HEK293 (cell line): ENCODE measurements around the gene MICAL3.
A peak's percentile ranks its signal among the peaks of the same experiment; 100 is the strongest.
"Not testable (repeated sequence)": the region's sequence is repeated elsewhere in the genome, so short reads cannot be mapped to it uniquely, and the experiment has no call there.

Source experiments
- CTCF ChIA-PET: fragments of 350-600 bp; formaldehyde crosslinking; extraction: SDS; loops from one replicate; lab custom pipeline; 2021; ENCODE audit warnings: antibody characterized with exemption; lab: Yijun Ruan, JAX
- POLR2A ChIA-PET: fragments of 300-600 bp; formaldehyde crosslinking; extraction: SDS; loops from one replicate; lab custom pipeline; 2020; ENCODE audit warnings: antibody characterized with exemption, inconsistent platforms; lab: Yijun Ruan, JAX
- H3K27ac ChIP-seq: fragments of 200-500 bp; sonication (Bioruptor generic); 2 replicates; pipeline ENCODE4 v1.5.1; 2014; ENCODE audit warnings: low read depth, low read length, control low read depth, inconsistent platforms; ENCODE audit errors: extremely low read depth
- H3K36me3 ChIP-seq, 2 experiments: fragments of 200-500 bp in 1 of 2; sonication (Bioruptor generic) in 1 of 2; 1 replicate in 1 of 2; 2 replicates in 1 of 2; pipeline ENCODE4 v1.5.1; 2014 to 2017; ENCODE audit warnings: inconsistent platforms in 2 of 2, low read length in 2 of 2; ENCODE audit not compliant: control insufficient read depth in 2 of 2, insufficient read depth in 1 of 2
- H3K4me1 ChIP-seq: fragments of 200-500 bp; sonication (Bioruptor generic); 2 replicates; pipeline ENCODE4 v1.5.1; 2014; ENCODE audit warnings: mild to moderate bottlenecking, low read length, inconsistent platforms; ENCODE audit not compliant: control insufficient read depth, insufficient read depth
- H3K4me3 ChIP-seq: 2 replicates; pipeline ENCODE4 v1.5.1; 2011; ENCODE audit warnings: low read depth, mild to moderate bottlenecking, control low read depth, low read length, moderate library complexity
- H3K9me3 ChIP-seq: fragments of 200-500 bp; sonication (Bioruptor generic); 2 replicates; pipeline ENCODE4 v1.5.1; 2014; ENCODE audit warnings: low read depth, low read length, inconsistent platforms; ENCODE audit not compliant: control insufficient read depth, insufficient read depth
- EGR2 ChIP-seq: fragments of 450-650 bp; formaldehyde crosslinking; IDR thresholded peaks from 2 replicates; pipeline ENCODE4 v1.5.1; 2016; ENCODE audit warnings: low read depth, missing biosample characterization, missing genetic modification characterization
- GLIS1 ChIP-seq: fragments of 450-650 bp; formaldehyde crosslinking; IDR thresholded peaks from 2 replicates; pipeline ENCODE4 v1.5.1; 2016; ENCODE audit warnings: missing biosample characterization, missing genetic modification characterization
- HOXC10 ChIP-seq: sonication (generic); formaldehyde crosslinking; IDR thresholded peaks from 2 replicates; pipeline ENCODE4 v1.8.1; 2023; ENCODE audit warnings: mild to moderate bottlenecking, missing genetic modification reagents
- KLF10 ChIP-seq: fragments of 450-650 bp; IDR thresholded peaks from 2 replicates; pipeline ENCODE4 v1.5.1; 2018; ENCODE audit warnings: missing biosample characterization, mild to moderate bottlenecking, missing genetic modification characterization
- REPIN1 ChIP-seq: fragments of 450-650 bp; formaldehyde crosslinking; IDR thresholded peaks from 2 replicates; pipeline ENCODE4 v1.5.1; 2017; ENCODE audit warnings: missing biosample characterization, missing genetic modification characterization, low read depth
- SCRT1 ChIP-seq: fragments of 450-650 bp; formaldehyde crosslinking; IDR thresholded peaks from 2 replicates; pipeline ENCODE4 v1.5.1; 2016; ENCODE audit warnings: missing biosample characterization, missing genetic modification characterization, borderline replicate concordance
- ZFP41 ChIP-seq: fragments of 450-650 bp; formaldehyde crosslinking; IDR thresholded peaks from 2 replicates; pipeline ENCODE4 v1.5.1; 2016; ENCODE audit warnings: missing biosample characterization, missing genetic modification characterization, borderline replicate concordance
- ZNF121 ChIP-seq: fragments of 450-650 bp; formaldehyde crosslinking; IDR thresholded peaks from 2 replicates; pipeline ENCODE4 v1.5.1; 2016; ENCODE audit warnings: missing biosample characterization, missing genetic modification characterization
- ZNF138 ChIP-seq: fragments of 450-650 bp; formaldehyde crosslinking; IDR thresholded peaks from 2 replicates; pipeline ENCODE4 v1.5.1; 2016; ENCODE audit warnings: missing biosample characterization, missing genetic modification characterization, borderline replicate concordance
- ZNF157 ChIP-seq: fragments of 450-650 bp; formaldehyde crosslinking; IDR thresholded peaks from 2 replicates; pipeline ENCODE4 v1.5.1; 2016; ENCODE audit warnings: missing biosample characterization, missing genetic modification characterization
- ZNF223 ChIP-seq: fragments of 450-650 bp; formaldehyde crosslinking; IDR thresholded peaks from 2 replicates; pipeline ENCODE4 v1.5.1; 2016; ENCODE audit warnings: missing biosample characterization, missing genetic modification characterization
- ZNF324 ChIP-seq: fragments of 450-650 bp; formaldehyde crosslinking; IDR thresholded peaks from 2 replicates; pipeline ENCODE4 v1.5.1; 2016; ENCODE audit warnings: missing biosample characterization, missing genetic modification characterization
- ZNF354C ChIP-seq: fragments of 450-650 bp; formaldehyde crosslinking; IDR thresholded peaks from 2 replicates; pipeline ENCODE4 v1.5.1; 2016; ENCODE audit warnings: missing biosample characterization, missing genetic modification characterization, low read depth, borderline replicate concordance
- ZNF366 ChIP-seq: fragments of 450-650 bp; formaldehyde crosslinking; conservative IDR thresholded peaks from 2 replicates; pipeline ENCODE4 v1.5.1; 2016; ENCODE audit warnings: missing biosample characterization, missing genetic modification characterization
- ZNF37A ChIP-seq: fragments of 450-650 bp; IDR thresholded peaks from 2 replicates; pipeline ENCODE4 v1.5.1; 2018; ENCODE audit warnings: missing biosample characterization, missing genetic modification characterization
- ZNF404 ChIP-seq: fragments of 450-650 bp; formaldehyde crosslinking; IDR thresholded peaks from 2 replicates; pipeline ENCODE4 v1.5.1; 2017; ENCODE audit warnings: missing biosample characterization, missing genetic modification characterization
- ZNF426 ChIP-seq: fragments of 450-650 bp; formaldehyde crosslinking; IDR thresholded peaks from 2 replicates; pipeline ENCODE4 v1.5.1; 2017; ENCODE audit warnings: missing biosample characterization, missing genetic modification characterization, mild to moderate bottlenecking, inconsistent platforms, moderate library complexity
- ZNF433 ChIP-seq: fragments of 450-650 bp; formaldehyde crosslinking; IDR thresholded peaks from 2 replicates; pipeline ENCODE4 v1.5.1; 2016; ENCODE audit warnings: missing biosample characterization, missing genetic modification characterization, low read depth
- ZNF555 ChIP-seq: fragments of 450-650 bp; formaldehyde crosslinking; conservative IDR thresholded peaks from 2 replicates; pipeline ENCODE4 v1.5.1; 2017; ENCODE audit warnings: missing biosample characterization, mild to moderate bottlenecking, missing genetic modification characterization, inconsistent platforms
- ZNF571 ChIP-seq: fragments of 450-650 bp; formaldehyde crosslinking; IDR thresholded peaks from 2 replicates; pipeline ENCODE4 v1.5.0; 2017; ENCODE audit warnings: missing biosample characterization, missing genetic modification characterization
- ZNF580 ChIP-seq: fragments of 450-650 bp; formaldehyde crosslinking; IDR thresholded peaks from 2 replicates; pipeline ENCODE4 v1.5.1; 2016; ENCODE audit warnings: missing biosample characterization, missing genetic modification characterization
- ZNF776 ChIP-seq: fragments of 450-650 bp; formaldehyde crosslinking; IDR thresholded peaks from 2 replicates; pipeline ENCODE4 v1.5.0; 2017; ENCODE audit warnings: missing biosample characterization, missing genetic modification characterization, borderline replicate concordance
- ZNF830 ChIP-seq: fragments of 450-650 bp; IDR thresholded peaks from 2 replicates; pipeline ENCODE4 v1.5.0; 2018; ENCODE audit warnings: missing biosample characterization, missing genetic modification characterization, low read depth, mild to moderate bottlenecking, moderate library complexity
- ZSCAN16 ChIP-seq: fragments of 450-650 bp; formaldehyde crosslinking; IDR thresholded peaks from 2 replicates; pipeline ENCODE4 v1.5.1; 2016; ENCODE audit warnings: missing biosample characterization, missing genetic modification characterization
- ZXDB ChIP-seq: fragments of 450-650 bp; formaldehyde crosslinking; IDR thresholded peaks from 2 replicates; pipeline ENCODE4 v1.5.1; 2016; ENCODE audit warnings: missing biosample characterization, missing genetic modification characterization
- TF ChIP-seq, protein P1 (sequence below): fragments of 450-650 bp; formaldehyde crosslinking; IDR thresholded peaks from 2 replicates; pipeline ENCODE4 v1.5.1; 2016; ENCODE audit warnings: missing biosample characterization, missing genetic modification characterization
- TF ChIP-seq, protein P2 (sequence below): fragments of 450-650 bp; formaldehyde crosslinking; conservative IDR thresholded peaks from 2 replicates; pipeline ENCODE4 v1.5.1; 2016; ENCODE audit warnings: low read depth, missing biosample characterization, missing genetic modification characterization

MICAL3 gene

DNA sequence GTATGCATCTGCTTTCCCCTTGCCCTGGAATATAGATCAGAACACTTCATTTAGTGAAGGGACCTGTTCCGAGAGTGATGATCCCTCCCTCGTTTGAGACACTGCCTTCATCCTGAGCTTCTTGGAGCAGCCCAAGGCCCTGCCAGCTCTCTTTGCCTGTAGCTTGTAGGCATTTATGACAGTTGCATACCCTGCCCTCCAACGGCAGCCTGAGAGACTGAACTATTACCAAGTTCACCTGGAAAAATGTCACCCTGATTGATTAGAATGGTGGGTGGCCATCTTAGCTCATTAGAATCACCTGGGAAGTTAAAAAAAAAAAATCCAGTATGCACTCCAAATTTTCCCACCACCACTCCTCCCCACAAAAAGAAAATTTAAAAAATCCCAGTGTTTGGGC, 1.5 kb downstream of the MICAL3 start:
- TF ChIP-seq ZNF324 (no peak), REPIN1 (no peak), ZNF433 (tag by site-specific recombination) (no peak), HOXC10 (CRISPR knock-in tag) (no peak), SCRT1 (tag by site-specific recombination) (no peak), ZNF830 (no peak), ZNF571 (no peak), KLF10 (tag by site-specific recombination) (no peak), ZNF555 (tag by site-specific recombination) (no peak), ZNF37A (tag by site-specific recombination) (no peak), ZNF776 (tag by site-specific recombination) (no peak), ZNF223 (tag by site-specific recombination) (no peak)
- TF ChIP-seq, protein P1, sequence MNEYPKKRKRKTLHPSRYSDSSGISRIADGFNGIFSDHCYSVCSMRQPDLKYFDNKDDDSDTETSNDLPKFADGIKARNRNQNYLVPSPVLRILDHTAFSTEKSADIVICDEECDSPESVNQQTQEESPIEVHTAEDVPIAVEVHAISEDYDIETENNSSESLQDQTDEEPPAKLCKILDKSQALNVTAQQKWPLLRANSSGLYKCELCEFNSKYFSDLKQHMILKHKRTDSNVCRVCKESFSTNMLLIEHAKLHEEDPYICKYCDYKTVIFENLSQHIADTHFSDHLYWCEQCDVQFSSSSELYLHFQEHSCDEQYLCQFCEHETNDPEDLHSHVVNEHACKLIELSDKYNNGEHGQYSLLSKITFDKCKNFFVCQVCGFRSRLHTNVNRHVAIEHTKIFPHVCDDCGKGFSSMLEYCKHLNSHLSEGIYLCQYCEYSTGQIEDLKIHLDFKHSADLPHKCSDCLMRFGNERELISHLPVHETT (tag by site-specific recombination) = no peak
- no peak overlapping the region for H3K27ac ChIP-seq
- peaks cover 5% of the 10 kb centered on the region for H3K4me1 ChIP-seq
- H3K9me3 ChIP-seq = no peaks in the 10 kb centered on the region
- no peak overlapping the region for H3K4me3 ChIP-seq
- peaks cover 0 to 6% of the 10 kb centered on the region in 2 experiments; a peak in 1 of 3 replicates for H3K36me3 ChIP-seq
- ChIA-PET POLR2A (interaction anchor here (1.0 to 2.6 kb wide), 5 partner anchors 9 to 103 kb away, joined by 3 to 11 read pairs (median 3); partner anchors contain the start of gene PEX26), CTCF (interaction anchor here (0.5 to 5.1 kb wide), 13 partner anchors 9 to 1823 kb away, joined by 3 to 48 read pairs (median 4); partner anchors contain the start of gene PEX26)

GRCh38 chr22:18021431-18021830, 2.9 kb downstream of the MICAL3 start:
- CTCF ChIA-PET = interaction anchor here (0.7 kb wide), 1 partner anchor 55 kb away, joined by 5 read pairs; no protein-coding TSS in a partner anchor
- POLR2A ChIA-PET = no interaction called here
- Histone ChIP-seq H3K4me3 (no peak overlapping the region), H3K4me1 (peaks cover 5% of the 10 kb centered on the region), H3K27ac (no peak overlapping the region), H3K9me3 (no peaks in the 10 kb centered on the region), H3K36me3 (peaks cover 0 to 6% of the 10 kb centered on the region in 2 experiments; a peak in 1 of 3 replicates)
- 0 out of 2 replicates have a peak, but pooled peaks have one; percentile 8 for TF ChIP-seq EGR2 (tag by site-specific recombination)
- no peak for TF ChIP-seq ZFP41 (tag by site-specific recombination)
- TF ChIP-seq ZNF121 = no peak
- no peak for TF ChIP-seq ZNF157 (tag by site-specific recombination)
- no peak for TF ChIP-seq ZSCAN16 (tag by site-specific recombination)

DNA sequence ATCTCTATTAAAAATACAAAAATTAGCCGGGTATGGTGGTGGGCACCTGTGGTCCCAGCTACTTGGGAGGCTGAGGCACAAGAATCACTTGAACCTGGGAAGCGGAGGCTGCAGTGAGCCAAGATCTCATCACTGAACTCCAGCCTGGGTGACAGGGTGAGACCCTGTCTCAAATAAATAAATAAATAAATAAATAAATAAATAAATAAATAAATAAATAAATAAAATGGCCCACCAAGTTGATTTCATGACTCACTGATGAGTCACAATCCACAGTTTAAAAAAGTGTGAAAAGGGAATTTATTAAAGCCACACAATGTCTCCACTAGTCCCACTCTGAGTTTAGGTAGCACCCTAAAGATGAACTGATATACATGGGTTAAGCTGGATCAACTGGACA, 3.6 kb downstream of the MICAL3 start:
- CTCF ChIA-PET, H3K9me3 ChIP-seq, H3K36me3 ChIP-seq, H3K4me3 ChIP-seq, H3K4me1 ChIP-seq, H3K27ac ChIP-seq, POLR2A ChIA-PET: not testable (repeated sequence)
- TF ChIP-seq ZNF366 (tag by site-specific recombination) (0 out of 2 replicates have a peak, but pooled peaks have one; percentile 45), ZNF580 (peak; percentile 57; the same call in 1 of the 2 replicates), ZXDB (tag by site-specific recombination) (peak; percentile 89), ZNF404 (tag by site-specific recombination) (peak; percentile 96), GLIS1 (tag by site-specific recombination) (0 out of 2 replicates have a peak, but pooled peaks have one; percentile 13), ZNF426 (tag by site-specific recombination) (peak; percentile 98), ZNF138 (tag by site-specific recombination) (0 out of 2 replicates have a peak, but pooled peaks have one; percentile 68), ZNF354C (tag by site-specific recombination) (0 out of 2 replicates have a peak, but pooled peaks have one; percentile 55)
- TF ChIP-seq, protein P1 (tag by site-specific recombination) = peak; percentile 82; the same call in 1 of the 2 replicates
- TF ChIP-seq, protein P2, sequence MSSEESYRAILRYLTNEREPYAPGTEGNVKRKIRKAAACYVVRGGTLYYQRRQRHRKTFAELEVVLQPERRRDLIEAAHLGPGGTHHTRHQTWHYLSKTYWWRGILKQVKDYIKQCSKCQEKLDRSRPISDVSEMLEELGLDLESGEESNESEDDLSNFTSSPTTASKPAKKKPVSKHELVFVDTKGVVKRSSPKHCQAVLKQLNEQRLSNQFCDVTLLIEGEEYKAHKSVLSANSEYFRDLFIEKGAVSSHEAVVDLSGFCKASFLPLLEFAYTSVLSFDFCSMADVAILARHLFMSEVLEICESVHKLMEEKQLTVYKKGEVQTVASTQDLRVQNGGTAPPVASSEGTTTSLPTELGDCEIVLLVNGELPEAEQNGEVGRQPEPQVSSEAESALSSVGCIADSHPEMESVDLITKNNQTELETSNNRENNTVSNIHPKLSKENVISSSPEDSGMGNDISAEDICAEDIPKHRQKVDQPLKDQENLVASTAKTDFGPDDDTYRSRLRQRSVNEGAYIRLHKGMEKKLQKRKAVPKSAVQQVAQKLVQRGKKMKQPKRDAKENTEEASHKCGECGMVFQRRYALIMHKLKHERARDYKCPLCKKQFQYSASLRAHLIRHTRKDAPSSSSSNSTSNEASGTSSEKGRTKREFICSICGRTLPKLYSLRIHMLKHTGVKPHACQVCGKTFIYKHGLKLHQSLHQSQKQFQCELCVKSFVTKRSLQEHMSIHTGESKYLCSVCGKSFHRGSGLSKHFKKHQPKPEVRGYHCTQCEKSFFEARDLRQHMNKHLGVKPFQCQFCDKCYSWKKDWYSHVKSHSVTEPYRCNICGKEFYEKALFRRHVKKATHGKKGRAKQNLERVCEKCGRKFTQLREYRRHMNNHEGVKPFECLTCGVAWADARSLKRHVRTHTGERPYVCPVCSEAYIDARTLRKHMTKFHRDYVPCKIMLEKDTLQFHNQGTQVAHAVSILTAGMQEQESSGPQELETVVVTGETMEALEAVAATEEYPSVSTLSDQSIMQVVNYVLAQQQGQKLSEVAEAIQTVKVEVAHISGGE = peak; percentile 83
